Measurements from ENCODE around the gene PLD6. TPM values are rescaled to one million over a fixed set of nuclear protein-coding genes. Genes with fewer than 3 reads are reported as not detected.
A peak's percentile ranks its signal among the peaks of the same experiment; 100 is the strongest.
"Not testable (repeated sequence)": the region's sequence is repeated elsewhere in the genome, so short reads cannot be mapped to it uniquely, and the experiment has no call there.

Gene PLD6
- polyA plus RNA-seq, 6 donors from 2014 or later: 1.9 to 22.0 (median 4.1) TPM; not detected in 1

GRCh38 chr17:17186551-17187505, 19.3 kb downstream of the PLD6 start:
- H3K36me3 Mint-ChIP-seq: no peaks in the 10 kb centered on the region
- peak overlapping the region in 4 of 6 donors; percentile 4 to 87 (median 36) for H3K27ac Mint-ChIP-seq
- H3K9me3 Mint-ChIP-seq: no peaks in the 10 kb centered on the region
- H3K4me3 Mint-ChIP-seq: peak overlapping the region in 1 of 8 donors; percentile 43
- ATAC-seq (ENCODE audit: low read depth in 2 of 2) (no peak), DNase-seq (no peak)
- H3K27me3 Mint-ChIP-seq: no peaks in the 10 kb centered on the region
- H3K4me1 Mint-ChIP-seq: peaks cover 7 to 37% (median 16%) of the 10 kb centered on the region in 3 donors

- H3K4me3 Mint-ChIP-seq: peak overlapping the region in 3 of 8 donors; percentile 12 to 70 (median 14)
- DNase-seq: no peak
- H3K27ac Mint-ChIP-seq: peak overlapping the region in 3 of 6 donors; percentile 39 to 87 (median 66)
Observed at GRCh38 chr17:17186051-17186450, 20.1 kb downstream of the PLD6 start.

GRCh38 chr17:17184985-17185757, 21.0 kb downstream of the PLD6 start:
- not testable (repeated sequence) for H3K36me3 Mint-ChIP-seq; ATAC-seq (ENCODE audit: low read depth in 2 of 2); DNase-seq; H3K9me3 Mint-ChIP-seq; H3K27me3 Mint-ChIP-seq
- Mint-ChIP-seq H3K4me1 (peaks cover 23 to 53% (median 28%) of the 10 kb centered on the region in 3 donors), H3K4me3 (peak overlapping the region in 5 of 8 donors; percentile 1 to 70 (median 55)), H3K27ac (peak overlapping the region in 5 of 6 donors; percentile 24 to 94 (median 39))

More at GRCh38 chr17:17186051-17186450, 20.1 kb downstream of the PLD6 start:
- H3K4me1 Mint-ChIP-seq: peaks cover 15 to 44% (median 21%) of the 10 kb centered on the region in 3 donors
- no peaks in the 10 kb centered on the region for H3K9me3 Mint-ChIP-seq
- no peaks in the 10 kb centered on the region for H3K36me3 Mint-ChIP-seq
- no peaks in the 10 kb centered on the region for H3K27me3 Mint-ChIP-seq
- ATAC-seq (ENCODE audit: low read depth in 2 of 2): no peak

- DNase-seq (no peak), ATAC-seq (ENCODE audit: low read depth in 2 of 2) (no peak)
- no peaks in the 10 kb centered on the region for H3K9me3 Mint-ChIP-seq
- peaks cover 23 to 58% (median 28%) of the 10 kb centered on the region in 3 donors for H3K4me1 Mint-ChIP-seq
- peak overlapping the region in 2 of 8 donors; percentile 3 to 70 for H3K4me3 Mint-ChIP-seq
- no peaks in the 10 kb centered on the region for H3K27me3 Mint-ChIP-seq
- H3K27ac Mint-ChIP-seq: peak overlapping the region in 2 of 6 donors; percentile 13 to 84
- peaks cover 6 to 9% of the 10 kb centered on the region in 2 donors for H3K36me3 Mint-ChIP-seq
Observed at GRCh38 chr17:17183744-17184143, 22.4 kb downstream of the PLD6 start.

GRCh38 chr17:17182598-17183136, 23.5 kb downstream of the PLD6 start:
- Mint-ChIP-seq H3K4me1 (peaks cover 23 to 58% (median 28%) of the 10 kb centered on the region in 3 donors), H3K36me3 (peaks cover 9 to 11% of the 10 kb centered on the region in 2 donors), H3K4me3 (peak overlapping the region in 4 of 8 donors; percentile 75 to 87 (median 78)), H3K9me3 (no peaks in the 10 kb centered on the region), H3K27me3 (no peaks in the 10 kb centered on the region), H3K27ac (peak overlapping the region in 4 of 6 donors; percentile 21 to 94 (median 88))
- DNase-seq (no peak), ATAC-seq (ENCODE audit: low read depth in 2 of 2) (peak in 1 of 2 donors; percentile 23)

- DNase-seq: no peak
- no peaks in the 10 kb centered on the region for H3K27me3 Mint-ChIP-seq
- peak overlapping the region in 7 of 8 donors; percentile 75 to 90 (median 85) for H3K4me3 Mint-ChIP-seq
- H3K27ac Mint-ChIP-seq: peak overlapping the region; percentile 58 to 95 (median 89)
- H3K36me3 Mint-ChIP-seq: peaks cover 9 to 15% of the 10 kb centered on the region in 2 donors
- H3K4me1 Mint-ChIP-seq: peaks cover 27 to 66% (median 28%) of the 10 kb centered on the region in 3 donors
- H3K9me3 Mint-ChIP-seq: no peaks in the 10 kb centered on the region
- peak; percentile 85 to 88 for ATAC-seq (ENCODE audit: low read depth in 2 of 2)
Observed at GRCh38 chr17:17181666-17182597, 24.2 kb downstream of the PLD6 start.

GRCh38 chr17:17180741-17181525, 25.2 kb downstream of the PLD6 start:
- H3K27ac Mint-ChIP-seq: peak overlapping the region; percentile 8 to 94 (median 88)
- peak overlapping the region in 5 of 8 donors; percentile 33 to 90 (median 87) for H3K4me3 Mint-ChIP-seq
- no peaks in the 10 kb centered on the region for H3K27me3 Mint-ChIP-seq
- DNase-seq (no peak), ATAC-seq (ENCODE audit: low read depth in 2 of 2) (no peak)
- peaks cover 34 to 69% (median 35%) of the 10 kb centered on the region in 3 donors for H3K4me1 Mint-ChIP-seq
- H3K9me3 Mint-ChIP-seq: no peaks in the 10 kb centered on the region
- H3K36me3 Mint-ChIP-seq: peaks cover 15 to 16% of the 10 kb centered on the region in 2 donors

GRCh38 chr17:17180141-17180603, 26.0 kb downstream of the PLD6 start:
- H3K9me3 Mint-ChIP-seq: no peaks in the 10 kb centered on the region
- ATAC-seq (ENCODE audit: low read depth in 2 of 2) (no peak), DNase-seq (no peak)
- no peak overlapping the region for H3K4me3 Mint-ChIP-seq
- H3K27ac Mint-ChIP-seq: peak overlapping the region in 4 of 6 donors; percentile 73 to 89 (median 87)
- no peaks in the 10 kb centered on the region for H3K27me3 Mint-ChIP-seq
- H3K36me3 Mint-ChIP-seq: peaks cover 15 to 17% of the 10 kb centered on the region in 2 donors
- peaks cover 31 to 70% (median 43%) of the 10 kb centered on the region in 3 donors for H3K4me1 Mint-ChIP-seq

GRCh38 chr17:17179371-17179827, 26.7 kb downstream of the PLD6 start:
- H3K4me3 Mint-ChIP-seq: peak overlapping the region in 3 of 8 donors; percentile 22 to 63 (median 31)
- DNase-seq (no peak), ATAC-seq (ENCODE audit: low read depth in 2 of 2) (no peak)
- peaks cover 15 to 17% of the 10 kb centered on the region in 2 donors for H3K36me3 Mint-ChIP-seq
- H3K9me3 Mint-ChIP-seq: no peaks in the 10 kb centered on the region
- H3K27ac Mint-ChIP-seq: peak overlapping the region in 4 of 6 donors; percentile 57 to 83 (median 72)
- H3K4me1 Mint-ChIP-seq: peaks cover 31 to 70% (median 49%) of the 10 kb centered on the region in 3 donors
- H3K27me3 Mint-ChIP-seq: no peaks in the 10 kb centered on the region

GRCh38 chr17:17177176-17177575, 29.0 kb downstream of the PLD6 start:
- Mint-ChIP-seq H3K9me3 (no peaks in the 10 kb centered on the region), H3K4me3 (peak overlapping the region in 1 of 8 donors; percentile 56), H3K27me3 (no peaks in the 10 kb centered on the region), H3K36me3 (peaks cover 15 to 17% of the 10 kb centered on the region in 2 donors), H3K4me1 (peaks cover 29 to 62% (median 45%) of the 10 kb centered on the region in 3 donors), H3K27ac (peak overlapping the region in 5 of 6 donors; percentile 60 to 87 (median 84))
- no peak for ATAC-seq (ENCODE audit: low read depth in 2 of 2)
- no peak for DNase-seq

GRCh38 chr17:17176341-17176740, 29.8 kb downstream of the PLD6 start:
- Mint-ChIP-seq H3K27ac (peak overlapping the region; percentile 72 to 96 (median 90)), H3K4me1 (peaks cover 25 to 57% (median 39%) of the 10 kb centered on the region in 3 donors), H3K4me3 (peak overlapping the region in 7 of 8 donors; percentile 35 to 77 (median 60)), H3K36me3 (peaks cover 15 to 23% of the 10 kb centered on the region in 2 donors), H3K27me3 (no peaks in the 10 kb centered on the region), H3K9me3 (no peaks in the 10 kb centered on the region)
- no peak for DNase-seq
- no peak for ATAC-seq (ENCODE audit: low read depth in 2 of 2)
